Measurements from ENCODE around the gene MGLL.

Gene MGLL

GRCh38 chr3:127736801-127737539, 85.3 kb downstream of the MGLL start:
- no peak for DNase-seq

- no peak for DNase-seq
These were observed 86.3 kb downstream of the MGLL start for GRCh38 chr3:127735767-127736693.

- no peak for DNase-seq
These were observed 87.4 kb downstream of the MGLL start for GRCh38 chr3:127734754-127735473.

DNA sequence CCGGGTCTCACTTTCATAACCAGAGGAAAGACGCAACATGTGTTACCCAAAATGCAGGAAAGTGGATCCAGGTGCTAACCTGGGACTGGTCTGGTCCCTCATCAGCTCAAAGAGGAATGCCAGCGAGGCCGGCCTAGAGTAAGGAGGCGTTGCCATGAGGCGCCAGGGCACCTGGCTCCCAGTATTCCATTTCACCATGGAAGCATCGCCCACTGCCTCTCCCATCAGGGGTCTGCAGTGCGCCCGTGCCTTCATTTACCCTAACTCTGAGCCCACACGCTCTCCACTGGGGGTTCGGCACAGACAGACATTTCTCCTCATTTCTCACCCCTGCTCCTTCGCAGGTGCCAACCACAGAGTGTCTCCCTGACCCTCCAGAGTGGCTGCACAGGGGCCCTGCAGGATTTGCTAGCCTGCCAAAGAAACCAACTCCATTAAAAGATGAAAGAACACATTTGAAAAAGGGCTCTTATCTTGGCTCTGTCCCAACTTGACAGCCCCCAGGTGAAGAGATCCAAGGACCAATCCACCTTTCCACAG, 88.1 kb downstream of the MGLL start:
- DNase-seq, result no peak

GRCh38 chr3:127733781-127734180, 88.5 kb downstream of the MGLL start:
- no peak for DNase-seq

DNA sequence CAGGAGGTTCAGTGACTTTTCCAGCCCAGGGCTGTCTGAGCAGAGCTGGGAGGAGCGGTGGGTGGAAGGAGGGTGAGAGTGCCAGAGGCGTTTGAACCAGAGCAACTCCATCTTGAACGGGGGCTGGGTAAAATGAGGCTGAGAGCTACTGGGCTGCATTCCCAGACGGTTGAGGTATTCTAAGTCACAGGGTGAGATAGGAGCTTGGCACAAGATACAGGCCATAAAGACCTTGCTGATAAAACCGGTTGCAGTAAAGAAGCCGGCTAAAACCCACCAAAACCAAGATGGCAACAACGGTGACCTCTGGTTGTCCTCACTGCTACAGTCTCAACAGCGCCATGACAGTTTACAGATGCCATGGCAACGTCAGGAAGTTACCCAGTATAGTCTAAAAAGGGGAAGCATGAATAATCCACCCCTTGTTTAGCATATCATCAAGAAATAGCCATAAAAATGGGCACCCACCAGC, 89.4 kb downstream of the MGLL start:
- no peak for DNase-seq

GRCh38 chr3:127732303-127732702, 90.0 kb downstream of the MGLL start:
- no peak for DNase-seq

DNA sequence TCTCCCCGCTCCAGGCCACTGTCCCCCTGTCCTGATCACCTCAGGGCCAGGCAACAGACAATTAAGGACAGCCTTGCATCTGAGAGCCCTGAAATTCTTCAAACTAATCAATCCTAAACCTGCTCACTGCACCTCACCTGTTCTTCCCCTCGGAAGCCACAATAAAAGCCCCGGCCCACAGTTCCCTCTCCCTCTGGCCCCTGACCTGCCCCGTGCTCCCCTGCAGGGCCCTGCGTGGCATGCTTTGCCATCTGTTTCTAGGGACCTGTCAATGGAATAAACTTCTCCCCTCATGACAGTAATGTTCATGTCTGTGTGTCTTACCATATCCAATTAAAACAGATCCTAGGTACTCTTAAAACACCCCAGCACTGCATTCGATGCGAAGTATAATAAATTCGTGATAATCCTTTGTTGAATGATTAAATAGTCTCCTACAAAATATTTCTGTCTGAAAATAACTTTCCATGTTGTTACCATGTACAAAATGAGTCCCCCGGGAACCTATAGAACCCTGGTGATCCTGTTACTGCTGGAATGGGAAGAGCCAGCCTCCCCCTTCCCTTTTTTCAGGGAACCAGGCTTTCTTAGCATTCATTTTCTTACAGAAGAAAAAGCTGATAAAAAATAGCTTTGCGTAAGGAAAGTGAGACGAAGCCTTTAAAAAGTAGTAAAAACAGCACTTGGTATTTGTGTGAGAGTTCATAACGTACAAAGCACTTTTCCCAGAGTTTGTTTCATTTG, 90.6 kb downstream of the MGLL start:
- DNase-seq, result no peak

DNA sequence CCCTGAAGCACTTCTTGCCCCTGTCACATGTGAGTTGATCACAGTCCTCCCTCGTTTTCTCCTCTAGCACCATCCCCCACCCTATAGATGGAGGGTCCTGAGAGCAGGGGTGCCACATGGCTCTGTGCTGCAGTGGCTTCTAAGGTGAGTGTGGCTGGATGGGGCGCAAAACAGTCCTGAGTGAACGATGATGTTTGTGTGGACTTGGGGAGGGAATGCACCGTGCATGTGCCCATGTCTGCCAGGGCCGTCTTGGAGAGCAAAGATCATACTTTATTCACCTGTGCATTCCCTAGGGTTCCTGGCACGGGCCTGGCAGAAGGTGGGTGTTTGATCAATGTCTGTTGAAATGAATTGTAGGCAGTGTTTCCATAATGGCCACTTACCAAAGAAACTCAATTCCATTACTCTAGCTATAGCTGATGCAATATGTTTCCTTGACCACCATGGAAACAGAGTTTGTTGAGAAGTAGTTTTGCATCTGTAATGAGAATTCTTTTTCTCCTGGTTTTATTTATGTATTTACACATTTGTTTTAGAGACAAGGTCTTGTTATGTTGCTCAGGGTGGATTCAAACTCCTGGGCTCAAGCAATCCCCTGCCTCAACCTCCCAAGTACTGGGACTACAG, 91.5 kb downstream of the MGLL start:
- DNase-seq, result no peak

- no peak for DNase-seq
These were observed 92.1 kb downstream of the MGLL start for GRCh38 chr3:127730171-127730570.

DNA sequence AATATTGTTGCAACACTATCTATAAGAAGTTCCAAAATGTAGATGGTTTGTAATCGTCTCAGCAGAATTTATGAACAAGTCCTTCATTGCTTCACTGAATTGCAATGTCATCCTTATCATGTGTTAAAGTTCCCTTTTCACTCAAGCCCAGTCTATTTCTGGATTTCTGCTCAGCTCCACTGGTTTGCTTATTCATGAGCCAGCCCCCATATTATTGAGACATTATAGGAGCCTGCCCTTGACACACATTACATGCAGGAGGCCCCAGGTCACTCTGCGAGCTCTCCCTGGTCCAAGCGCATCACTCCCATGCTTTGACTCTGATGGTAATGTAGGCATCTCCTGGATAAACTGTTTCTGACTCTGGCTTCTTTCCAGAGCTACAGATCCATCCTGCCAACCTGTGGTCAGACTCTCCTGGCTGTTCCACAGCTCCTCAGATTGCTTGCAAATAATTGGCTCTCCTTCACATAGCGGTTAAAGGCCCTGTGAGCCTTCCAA, 92.7 kb downstream of the MGLL start:
- peak; percentile 49 for DNase-seq

DNA sequence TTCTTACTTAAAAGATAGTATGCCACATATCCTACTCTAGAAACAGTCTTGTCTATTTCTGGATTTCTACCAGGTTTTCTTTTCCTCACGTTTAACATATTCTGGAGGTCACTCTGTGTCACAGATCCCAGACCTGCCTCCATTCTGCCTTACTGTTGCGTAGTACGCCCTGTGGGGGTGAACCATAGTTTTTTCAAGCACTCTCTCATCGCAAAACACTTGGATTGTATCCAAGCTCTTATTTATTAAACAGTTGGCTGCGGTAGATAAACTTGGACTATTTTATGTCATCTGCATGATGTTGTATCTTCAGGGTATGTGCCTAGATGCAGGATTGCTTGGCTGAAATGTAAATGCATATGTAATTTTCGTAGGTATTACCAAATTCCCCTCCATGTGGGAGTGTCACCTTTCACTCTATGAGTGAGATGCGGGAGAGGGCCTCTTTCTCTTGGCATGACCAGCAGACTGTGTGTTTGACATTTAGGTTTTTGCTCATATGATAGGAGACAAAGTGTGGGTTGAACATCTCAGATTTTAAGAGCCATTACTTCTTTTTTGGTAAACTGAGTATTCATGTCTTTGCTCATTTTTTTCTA, 93.8 kb downstream of the MGLL start:
- peak; percentile 35 for DNase-seq

DNA sequence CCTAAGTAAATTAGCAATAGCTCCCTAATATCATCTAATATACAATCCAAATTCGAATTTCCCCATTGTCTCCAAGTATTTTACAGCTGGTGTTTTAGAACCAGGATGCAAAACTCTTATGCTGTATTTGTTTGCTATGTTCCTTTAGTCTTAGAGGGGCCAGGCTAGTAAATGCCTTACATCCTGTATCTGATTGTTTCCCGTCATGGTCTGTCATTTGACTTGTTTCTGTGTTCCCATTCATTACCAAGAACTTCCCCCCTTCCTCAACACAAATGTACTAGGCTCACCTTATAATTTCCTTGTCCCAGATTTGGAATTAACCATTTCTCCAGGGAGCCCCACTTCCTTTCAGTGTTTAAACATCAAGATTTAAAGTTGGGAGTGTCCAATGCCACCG, 95.4 kb downstream of the MGLL start:
- DNase-seq, result no peak

DNA sequence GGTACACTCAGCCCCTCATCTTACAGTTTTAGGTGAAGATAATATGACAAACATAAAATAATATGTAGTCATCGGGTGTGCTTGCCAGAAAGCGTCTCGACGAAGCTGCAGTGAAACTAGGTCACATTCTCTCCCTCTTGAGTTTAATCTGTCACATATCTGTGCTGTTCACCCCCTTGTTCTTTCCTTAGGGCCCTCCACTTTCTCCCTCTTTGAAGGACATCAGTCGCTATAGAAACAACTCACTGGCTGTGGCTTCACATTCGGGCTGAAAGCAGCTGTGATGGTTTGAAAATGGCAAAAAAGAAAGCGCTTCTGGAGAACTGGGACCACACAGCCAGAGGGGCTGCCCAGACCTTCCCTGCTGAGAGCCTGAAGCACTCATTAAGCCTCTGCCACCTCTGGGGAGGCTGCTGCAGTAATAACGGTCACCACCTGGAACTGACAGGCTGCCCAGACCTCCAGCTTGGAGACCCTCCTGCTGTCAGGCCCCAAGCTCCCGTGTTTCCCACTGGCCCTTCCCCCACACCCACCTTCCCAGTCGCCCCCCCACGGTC, 99.2 kb downstream of the MGLL start:
- peak; percentile 69 for DNase-seq

GRCh38 chr3:127722091-127722784, 100.1 kb downstream of the MGLL start:
- peak; percentile 67 for DNase-seq

- peak; percentile 82 for DNase-seq
These were observed 101.1 kb downstream of the MGLL start for GRCh38 chr3:127720985-127721935.

GRCh38 chr3:127720161-127720823, 102.0 kb downstream of the MGLL start:
- no peak for DNase-seq

- no peak for DNase-seq
These were observed 102.9 kb downstream of the MGLL start for GRCh38 chr3:127719369-127719768.
